Posterior vena cava (tissue), 2 donors: ENCODE data around the gene BRD1. TPM values are rescaled to one million over a fixed set of nuclear protein-coding genes. Genes with fewer than 3 reads are reported as not detected.
A peak's percentile ranks its signal among the peaks of the same experiment; 100 is the strongest.
"Not testable (repeated sequence)": the region's sequence is repeated elsewhere in the genome, so short reads cannot be mapped to it uniquely, and the experiment has no call there.

Source experiments
- DNase-seq: peaks from one replicate; pipeline ENCODE4 v3.0.0-alpha.2; 2020; ENCODE audit warnings: low spot score
- intact Hi-C, 2 donors: fragments of 100-400 bp; cut with DNase I; formaldehyde crosslinking; loops; one replicate each; pipeline versions ENCODE4 v1.14.1 to v1.14.2; 2022 to 2023
- total RNA-seq, 2 donors: library from RNA; stranded (reverse); fragmentation: NEBNext Ultra II Directional; extraction: Animal tissue kit (Norgen Biotek cat#: 25700); gene quantifications; one replicate each; pipeline ENCODE4 v1.2.1, GENCODE V29; 2021
- donor health status: DM: yes; HTN: yes; CAD: no.
- donor health status: DM: yes; HTN: yes; CAD: no.

BRD1 gene
- total RNA-seq, 2 donors from 2014 or later, result 20.8 to 21.7 TPM

DNA sequence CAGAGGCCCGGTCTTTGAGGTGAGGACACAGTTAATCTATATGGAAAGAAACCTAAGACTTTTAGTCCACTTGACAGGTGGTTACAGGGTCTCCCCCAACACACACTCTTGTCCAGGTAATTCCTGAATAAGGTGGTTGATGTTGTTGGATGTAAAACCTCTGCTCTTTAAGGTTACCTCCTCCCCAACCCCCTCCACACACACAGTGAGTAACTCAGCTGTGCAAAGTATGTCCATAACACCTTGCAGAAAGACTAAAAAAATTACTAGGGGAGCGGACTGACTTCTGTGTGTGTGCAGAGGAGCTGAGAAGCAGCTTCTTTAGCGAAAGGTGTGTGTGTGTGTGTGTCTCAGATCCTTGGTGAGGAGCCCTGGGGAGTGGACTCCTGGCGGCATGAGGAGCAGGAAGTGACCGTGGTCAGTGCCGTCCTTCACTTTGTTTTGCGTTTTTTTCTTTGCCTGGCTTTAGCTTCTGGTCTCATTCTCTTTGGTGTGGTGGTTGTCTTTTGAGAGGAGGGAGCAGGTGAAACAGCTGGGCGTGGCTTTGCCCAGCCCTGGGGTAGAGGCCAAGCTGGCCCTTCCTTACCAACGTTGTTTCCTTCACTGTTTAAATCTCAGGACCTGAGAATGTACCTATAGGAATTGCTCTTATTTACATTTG, 27.7 kb upstream of the BRD1 start:
- no peak for DNase-seq
- intact Hi-C loops, result no loop called here

DNA sequence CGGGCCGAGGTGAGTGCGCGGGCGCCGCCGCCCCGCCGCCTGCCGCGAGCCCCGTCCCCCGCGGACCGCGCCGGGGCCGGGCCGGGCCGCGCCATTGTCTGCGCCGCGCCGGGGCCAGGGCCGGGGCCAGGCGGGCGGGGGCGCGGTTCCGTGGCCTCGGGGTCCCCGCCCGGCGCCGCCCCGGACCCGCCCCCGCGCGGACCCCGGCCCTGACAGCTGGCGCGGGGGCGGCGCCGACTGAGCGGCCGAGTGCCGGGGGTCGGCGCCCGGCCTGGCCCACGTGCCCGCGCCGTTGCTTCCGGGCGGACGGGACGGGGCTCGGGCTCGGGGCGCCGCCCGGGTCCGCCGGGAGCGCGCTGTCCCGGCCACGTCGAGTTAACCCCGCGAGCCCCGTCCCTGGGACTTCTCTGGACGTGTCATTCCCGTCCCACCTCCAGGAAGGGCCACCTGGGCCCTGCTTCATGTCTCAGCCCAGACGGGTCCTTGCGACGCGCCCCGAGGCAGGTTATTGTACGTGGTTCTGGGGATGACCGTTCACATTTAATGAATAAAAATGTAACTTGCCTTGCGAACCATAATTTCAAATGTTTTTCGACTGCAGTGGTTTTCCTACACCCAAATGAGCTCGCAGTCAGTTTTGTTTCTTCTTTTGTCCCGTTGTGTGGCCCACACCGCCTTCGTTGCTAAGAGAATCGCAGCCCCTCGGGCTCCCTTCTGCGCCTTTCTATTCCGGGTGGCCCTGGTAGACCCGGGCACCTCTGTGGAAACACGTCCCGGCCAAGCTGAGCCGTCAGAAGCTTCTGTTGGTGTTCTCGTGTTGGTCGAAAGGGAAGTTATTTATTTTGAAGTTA, 26.5 kb upstream of the BRD1 start:
- intact Hi-C loops, result no loop called here
- DNase-seq, result no peak

DNA sequence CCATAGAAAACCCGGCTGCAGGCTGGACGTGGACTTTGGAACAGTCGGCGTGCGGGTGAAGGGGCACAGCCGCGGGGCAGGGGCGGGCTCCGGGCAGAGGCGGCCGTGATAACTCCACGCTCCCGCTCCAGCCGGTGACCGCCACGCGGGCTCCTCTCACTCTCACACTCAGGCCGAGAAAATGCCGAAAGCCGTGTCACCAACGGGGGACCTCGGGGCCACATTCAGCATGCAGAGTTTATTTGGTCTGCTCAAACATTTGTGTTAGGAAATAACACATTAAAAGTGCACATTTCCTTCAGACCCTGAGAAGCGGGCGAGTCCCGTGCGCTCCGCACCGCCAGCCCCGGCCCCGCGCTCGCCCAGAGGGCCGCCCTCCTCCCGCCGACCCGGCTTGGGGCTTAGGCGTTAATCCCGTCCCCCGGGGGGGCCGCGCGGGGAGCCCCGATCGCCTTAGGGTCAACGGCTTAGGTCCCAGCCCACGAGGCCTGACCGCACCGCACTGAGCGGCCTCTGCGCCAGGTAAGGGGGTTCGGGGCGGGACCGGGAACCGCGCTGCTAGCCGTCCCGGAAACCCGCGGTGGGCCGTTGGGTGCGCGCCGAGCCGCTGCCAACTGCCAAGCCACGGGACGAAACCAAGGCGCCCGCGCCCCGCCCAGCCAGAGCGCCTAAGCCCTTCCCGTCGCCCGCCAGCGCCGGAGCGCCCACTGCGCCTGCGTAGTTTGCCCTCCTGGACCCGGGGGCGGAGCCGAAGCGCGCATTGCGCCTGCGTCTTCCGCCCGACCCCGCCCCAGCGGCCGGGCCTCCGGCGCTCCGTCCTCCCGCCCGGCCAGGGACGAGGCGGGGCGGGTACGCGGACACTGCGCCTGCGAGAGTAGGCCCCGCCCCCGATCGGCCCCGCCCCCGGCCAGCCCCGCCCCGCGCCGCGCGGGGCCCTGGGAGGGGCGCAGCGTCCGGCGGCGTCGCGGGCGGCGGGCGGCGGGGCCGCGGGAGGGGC, 25.5 kb upstream of the BRD1 start, which contains the start of gene ZBED4:
Gene ZBED4, plus strand, starts transcription at position 947 of the 997 bp plus-strand sequence. CDS start 29,819 bp downstream, outside the sequence.
- DNase-seq, result peak; percentile 100
- intact Hi-C loops, result no loop called here

DNA sequence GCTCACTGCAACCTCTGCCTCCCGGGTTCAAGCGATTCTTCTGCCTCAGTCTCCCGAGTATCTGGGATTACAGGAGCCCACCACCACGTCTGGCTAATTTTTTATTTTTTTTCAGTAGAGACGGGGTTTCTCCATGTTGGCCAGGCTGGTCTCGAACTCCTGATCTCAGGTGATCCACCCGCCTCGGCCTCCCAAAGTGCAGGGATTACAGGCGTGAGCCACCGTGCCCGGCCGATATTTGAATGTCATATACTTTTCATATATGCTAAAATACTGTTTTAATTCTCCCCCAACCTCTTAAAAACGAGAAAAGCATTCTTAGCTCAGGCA, 24.9 kb upstream of the BRD1 start:
- DNase-seq, intact Hi-C loops: not testable (repeated sequence)

DNA sequence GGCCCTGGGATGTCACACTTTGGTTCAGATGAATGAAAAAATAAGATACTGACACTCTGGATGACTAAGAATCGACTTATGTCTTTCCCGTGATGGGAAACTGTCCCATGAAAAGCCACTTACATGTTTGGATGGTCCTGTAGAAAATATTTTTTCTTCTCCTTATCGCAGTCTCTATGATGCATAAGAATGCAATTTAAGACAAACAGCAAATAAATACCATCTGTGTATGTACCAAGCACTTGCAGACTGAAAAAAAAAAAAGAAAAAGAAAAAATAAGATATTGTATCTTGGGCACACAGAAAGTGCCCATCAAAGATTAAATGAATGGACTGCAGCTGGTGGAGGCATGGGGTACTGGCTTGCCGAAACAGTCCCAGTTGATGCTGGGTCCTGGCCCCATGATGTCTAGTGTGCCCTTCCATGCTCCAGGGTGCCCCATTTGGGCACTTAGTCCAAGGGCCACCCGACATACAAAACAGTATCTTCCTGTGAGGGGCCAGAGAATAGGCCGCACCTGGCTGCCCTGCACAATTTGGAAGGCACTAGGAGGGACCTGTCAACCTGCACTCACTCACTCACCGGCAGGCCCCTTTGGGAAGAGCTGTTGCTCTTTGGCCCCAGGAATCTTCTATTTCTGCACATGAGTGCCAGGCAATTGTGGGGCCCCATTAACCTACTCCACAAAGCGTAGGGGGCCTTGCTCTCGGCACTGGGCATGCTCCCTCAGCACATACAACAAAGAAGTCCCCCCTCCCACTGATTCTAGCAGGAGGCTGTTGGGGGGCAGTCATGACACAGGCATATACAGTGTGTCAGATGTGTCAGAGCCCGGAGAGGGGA, 23.5 kb upstream of the BRD1 start:
- intact Hi-C loops, result no loop called here
- no peak for DNase-seq

DNA sequence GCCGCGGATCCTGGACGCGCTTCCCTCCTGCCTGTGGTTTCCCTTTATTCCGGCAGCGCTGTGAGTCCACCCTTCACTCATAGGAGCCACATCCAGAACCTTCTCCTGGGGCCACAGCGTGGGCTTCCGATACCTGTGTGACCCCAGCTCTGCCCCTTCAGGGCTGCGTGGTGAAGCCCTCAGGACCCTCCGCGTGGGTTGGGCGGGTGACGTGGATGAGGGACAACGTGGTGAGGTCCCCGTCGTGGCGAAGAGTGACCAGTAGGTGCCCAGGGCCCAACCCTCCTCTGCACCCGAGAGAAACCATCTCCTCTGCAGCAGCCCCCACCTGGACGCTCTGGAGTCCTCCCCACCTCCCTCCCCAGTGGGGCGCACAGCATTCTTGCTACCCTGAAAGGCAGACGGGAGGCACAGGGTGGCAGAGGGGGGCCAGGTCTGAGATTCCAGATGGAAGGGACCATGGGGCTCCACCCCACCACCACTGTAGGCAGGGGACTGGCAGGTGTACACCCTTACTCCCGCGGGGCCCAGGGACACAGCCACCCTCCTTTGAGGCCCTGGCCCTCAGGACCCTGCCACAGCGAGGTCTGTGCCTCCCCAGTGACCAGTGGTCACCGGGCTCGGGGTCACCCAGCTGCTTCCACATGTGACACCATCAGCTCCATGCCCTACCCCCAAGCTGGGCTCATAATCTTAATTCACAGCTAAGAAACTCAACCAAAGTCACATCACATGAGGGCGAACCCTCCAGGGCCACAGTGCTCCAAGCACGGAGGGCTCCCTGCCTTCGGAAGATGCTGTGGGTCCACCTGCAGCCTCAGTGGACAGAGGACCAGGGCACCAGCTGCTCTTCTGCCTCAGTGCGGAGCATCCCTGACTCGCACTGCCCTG, 22.6 kb upstream of the BRD1 start:
- intact Hi-C loops, result no loop called here
- DNase-seq, result peak; percentile 76

DNA sequence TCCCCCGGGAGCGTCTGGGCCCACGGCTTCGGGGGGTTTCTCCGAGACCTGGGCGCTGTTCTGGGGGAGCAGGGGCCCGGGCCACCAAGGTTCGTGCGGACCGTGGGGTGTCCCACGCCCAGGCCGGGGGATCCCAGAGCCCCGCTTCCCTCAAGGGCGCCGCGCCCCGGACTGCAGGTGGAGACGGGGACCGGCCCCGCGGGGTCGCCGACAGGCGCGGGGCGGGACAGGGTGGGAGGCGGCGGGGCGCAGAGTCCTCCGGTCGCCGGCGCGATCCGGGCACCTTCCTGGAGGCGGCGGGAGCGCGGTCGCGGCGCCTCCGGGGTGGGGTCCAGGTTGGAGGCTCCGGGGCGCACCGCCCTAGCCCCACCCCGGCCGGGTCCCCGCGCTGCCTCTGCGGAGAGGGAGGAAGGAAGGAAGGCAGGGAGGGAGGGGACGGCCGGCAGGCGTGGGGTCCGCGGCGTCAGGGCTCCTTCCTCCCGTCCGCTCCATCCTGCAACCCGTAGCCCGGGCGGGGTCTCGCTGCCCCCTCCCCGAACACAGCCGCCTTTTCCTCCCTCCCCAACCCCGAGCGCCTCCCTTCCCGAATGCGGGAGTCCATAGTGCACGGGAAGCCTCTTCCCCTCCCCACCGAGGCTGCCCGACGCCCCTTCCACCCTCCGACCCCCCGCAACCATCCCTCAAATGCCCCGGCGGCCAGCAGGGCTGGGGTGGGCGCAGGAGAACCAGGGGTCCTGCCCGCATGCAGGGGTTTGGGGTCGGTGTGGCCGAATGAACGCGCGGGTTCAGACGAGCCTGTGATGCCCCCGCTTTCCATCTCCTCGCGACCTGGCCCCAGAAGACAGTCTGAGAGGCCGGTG, 21.7 kb upstream of the BRD1 start:
- peak; percentile 74 for DNase-seq
- intact Hi-C loops, result no loop called here

DNA sequence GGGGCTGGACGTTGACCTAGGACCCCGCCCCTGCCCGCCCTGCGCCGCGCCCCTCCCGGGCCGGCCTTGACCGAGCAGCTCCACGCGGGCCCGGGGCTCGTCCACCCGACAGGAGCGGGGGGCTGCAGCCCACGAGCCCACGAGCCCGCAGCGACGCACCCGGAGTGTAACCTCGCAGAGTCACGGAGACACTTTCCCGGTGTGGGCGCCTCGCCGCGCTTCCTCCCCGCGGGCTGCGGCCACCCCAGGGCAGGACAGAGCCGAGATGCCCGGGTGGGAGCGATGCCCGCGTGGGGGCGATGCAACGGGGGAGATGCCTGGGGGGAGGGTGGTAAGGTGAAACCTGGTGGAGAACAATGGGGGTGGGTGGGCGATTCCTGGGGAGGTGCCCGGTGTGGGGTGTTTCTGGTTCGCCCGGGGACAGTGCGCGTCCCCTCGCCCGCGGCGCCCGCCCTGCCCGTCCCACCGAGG, 21.1 kb upstream of the BRD1 start:
- DNase-seq, result peak; percentile 81
- intact Hi-C loops, result no loop called here

DNA sequence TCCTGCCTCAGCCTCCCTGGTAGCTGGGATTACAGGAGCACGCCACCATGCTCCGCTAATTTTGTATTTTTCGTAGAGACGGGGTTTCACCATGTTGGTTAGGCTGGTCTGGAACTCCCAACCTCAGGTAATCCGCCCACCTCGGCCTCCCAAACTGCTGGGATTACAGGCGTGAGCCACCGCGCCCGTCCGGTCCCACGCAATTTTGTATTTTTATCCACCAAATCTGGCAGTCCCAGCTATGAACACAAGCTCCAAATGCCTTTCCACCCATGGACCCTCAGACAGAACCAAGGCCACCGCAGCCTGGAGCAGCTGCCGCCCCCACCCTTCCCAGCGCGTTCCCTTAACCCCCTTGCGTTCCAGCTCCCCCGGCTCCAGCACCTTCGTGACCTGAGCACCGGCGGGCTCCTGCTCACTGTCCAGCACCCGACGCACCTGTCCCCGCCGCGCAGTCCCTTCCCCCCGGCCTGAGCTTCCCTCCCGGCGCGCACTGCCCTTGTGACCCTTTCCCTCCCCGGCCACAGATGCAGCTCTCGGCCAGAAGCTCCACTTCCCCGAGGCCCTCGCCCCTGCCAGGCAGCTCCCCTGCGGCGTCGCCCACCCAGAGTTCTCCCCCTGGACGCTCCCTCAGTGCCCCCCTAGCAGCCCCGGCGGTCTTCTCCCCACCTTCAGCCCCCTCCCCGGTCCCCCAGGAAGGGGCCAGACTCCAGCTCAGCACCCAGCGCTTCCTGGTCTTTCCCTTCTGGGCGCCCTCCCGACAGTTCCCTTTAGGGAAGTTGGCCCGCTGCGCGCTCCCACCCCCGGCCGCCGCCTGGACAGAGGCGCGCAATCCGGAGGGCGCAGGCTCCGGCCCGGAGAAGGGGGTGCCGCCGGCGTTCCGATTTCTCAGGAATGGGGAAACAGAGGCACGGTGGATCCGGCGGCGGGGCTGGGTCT, 20.3 kb upstream of the BRD1 start:
- peak; percentile 86 for DNase-seq
- intact Hi-C loops, result no loop called here

DNA sequence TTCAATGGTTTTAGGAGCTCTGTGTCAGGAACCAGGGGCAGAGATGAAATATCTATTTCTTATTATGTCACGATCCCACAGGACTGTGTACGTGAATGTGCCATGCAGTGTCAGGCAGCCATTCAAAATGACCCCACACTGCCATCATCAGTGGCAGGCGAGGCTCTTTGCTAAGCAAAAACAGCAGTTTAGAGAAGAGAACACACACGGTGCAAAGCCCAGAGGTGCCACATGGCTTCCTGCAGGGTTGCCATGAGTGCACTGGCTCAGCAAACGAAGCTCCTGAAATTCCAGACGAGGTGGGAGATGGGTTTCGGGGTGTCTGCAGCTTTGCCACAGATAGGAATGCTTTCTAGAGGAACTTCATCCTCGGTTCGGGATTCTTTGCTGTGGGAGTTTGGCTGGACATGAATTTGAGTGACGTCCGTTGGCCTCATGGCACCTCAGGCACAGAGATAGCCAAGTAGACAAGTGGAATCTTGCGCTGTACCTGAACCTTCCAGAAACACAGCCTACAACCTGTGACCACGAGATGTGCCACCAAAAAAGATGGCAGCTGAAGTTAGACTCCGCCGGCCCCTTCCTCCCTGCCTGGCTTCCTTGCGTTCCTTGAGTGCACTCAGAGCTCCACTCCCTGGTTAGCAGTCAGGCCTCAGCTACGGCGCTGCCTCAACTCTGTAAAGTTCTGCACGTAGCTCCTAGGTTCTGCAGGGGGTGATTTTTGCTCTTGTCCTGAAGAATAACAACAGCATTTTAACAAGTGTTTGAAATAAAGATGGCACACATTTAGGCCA, 18.2 kb upstream of the BRD1 start:
- DNase-seq, result peak; percentile 55
- intact Hi-C loops, result no loop called here

DNA sequence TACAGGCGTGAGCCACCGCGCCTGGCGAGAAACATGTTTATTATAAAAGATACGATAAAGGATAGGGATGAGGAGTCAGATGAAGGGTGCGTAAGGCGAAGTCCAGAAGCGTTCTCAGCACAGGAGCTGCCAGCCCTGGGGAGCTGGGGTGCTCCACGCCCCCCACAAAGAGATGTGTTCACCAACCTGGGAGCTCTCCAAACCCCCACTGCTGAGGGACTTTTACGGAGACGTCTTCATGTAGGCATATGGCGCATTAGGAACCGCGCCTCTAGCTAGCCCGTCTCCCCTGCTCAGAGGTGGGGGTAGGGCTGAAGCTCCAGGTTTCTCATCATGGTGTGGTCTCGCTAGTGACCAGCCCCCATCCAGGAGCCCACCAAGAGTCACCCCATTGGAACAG, 17.6 kb upstream of the BRD1 start:
- peak; percentile 48 for DNase-seq

DNA sequence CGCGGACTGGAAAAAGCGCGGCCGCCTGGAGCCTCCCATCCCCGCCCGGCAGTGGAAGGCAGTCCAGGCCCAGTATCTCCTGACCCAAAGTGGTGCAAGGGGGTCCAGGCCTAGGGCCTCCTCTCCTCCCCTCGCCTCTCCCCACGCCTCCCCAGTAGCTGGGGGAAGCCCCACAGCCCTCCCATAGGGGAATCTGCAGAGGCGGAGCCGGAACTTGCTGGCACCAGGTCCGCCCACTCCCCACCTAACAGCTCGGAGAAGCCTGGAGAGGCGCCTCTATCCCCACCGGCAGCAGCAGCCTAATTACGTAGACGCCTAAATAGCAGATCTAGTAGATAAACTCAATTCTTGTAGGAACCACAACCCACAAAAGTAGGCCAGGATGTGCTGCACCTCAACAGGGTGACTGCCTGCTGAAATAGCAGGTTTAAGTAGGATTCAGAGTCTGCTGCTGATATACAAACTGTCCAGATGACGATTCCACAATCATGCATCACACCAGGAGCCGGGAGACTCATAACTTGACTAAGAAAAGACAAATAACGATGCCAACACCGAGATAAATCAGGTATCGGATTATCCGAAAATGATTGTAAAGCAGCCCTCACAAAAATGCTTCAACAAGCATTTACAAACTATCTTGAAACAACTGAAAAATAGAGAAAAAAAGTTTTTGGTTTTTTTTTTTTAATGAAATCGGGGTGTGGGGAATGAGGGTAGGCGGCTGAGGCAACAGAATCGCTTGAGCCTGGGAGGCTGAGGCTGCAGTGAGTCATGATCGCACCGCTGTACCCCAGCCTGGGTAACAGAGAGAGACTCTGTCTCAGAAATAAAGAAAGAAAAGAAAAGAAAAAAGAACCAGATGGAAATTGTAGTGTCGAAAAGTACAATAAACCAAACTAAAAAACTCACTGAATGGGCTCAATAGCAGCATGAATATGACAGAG, 11.4 kb upstream of the BRD1 start:
- intact Hi-C loops, result no loop called here

More for the DNA sequence above, 17.6 kb upstream of the BRD1 start:
- intact Hi-C loops, result no loop called here

DNA sequence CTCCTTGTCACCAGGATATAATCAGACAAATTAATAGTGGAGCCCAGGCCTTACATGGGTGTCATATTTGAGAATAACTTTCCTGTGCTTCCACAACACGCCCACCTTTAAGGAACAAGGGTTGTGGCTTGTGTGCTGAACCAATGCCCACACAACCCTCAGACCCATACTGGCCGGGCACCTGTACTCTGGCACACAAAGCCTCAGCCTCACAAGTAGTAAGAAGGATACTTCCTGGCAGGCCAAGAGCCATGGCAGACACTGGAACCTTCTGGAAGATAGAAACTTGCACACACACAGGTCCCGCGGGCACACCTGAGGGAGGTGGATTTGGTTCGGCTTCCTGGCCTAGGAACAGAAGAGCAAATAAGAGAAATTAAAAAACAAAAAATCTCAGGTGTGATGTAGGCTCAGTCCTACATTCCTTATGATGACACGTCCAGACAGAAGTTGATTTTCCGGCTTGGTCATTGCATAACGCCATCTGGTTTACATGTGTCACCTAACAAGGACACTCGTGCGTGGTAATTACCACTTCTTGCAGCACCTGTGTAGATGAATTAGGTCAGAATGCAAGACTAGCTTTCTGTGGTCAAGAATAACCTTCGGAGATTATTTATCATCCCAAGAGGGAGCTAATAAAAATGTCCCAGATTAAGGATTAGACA, 5.8 kb upstream of the BRD1 start:
- DNase-seq, result no peak
- intact Hi-C loops, result no loop called here

More for the DNA sequence above, 11.4 kb upstream of the BRD1 start:
- no peak for DNase-seq
